Caco-2 (cell line): ENCODE results near the gene PDGFA. TPM values are rescaled to one million over a fixed set of nuclear protein-coding genes. Genes with fewer than 3 reads are reported as not detected.

Experiments
- BruUV-seq: library from RNA; stranded (reverse); fragments of 400-500 nt; replicated peaks from 2 replicates; lab custom pipeline; 2021; lab: Mats Ljungman, UMichigan
- CTCF ChIA-PET: fragments of 300-600 bp; sonication (Branson Sonifier 250); formaldehyde crosslinking; loops from one replicate; lab custom pipeline; 2022; ENCODE audit warnings: antibody characterized with exemption; lab: Charles Lee
- POLR2A ChIA-PET: fragments of 300-600 bp; sonication (Branson Sonifier 250); formaldehyde crosslinking; loops from one replicate; lab custom pipeline; 2022; ENCODE audit warnings: antibody characterized with exemption; lab: Charles Lee
- DNase-seq, 2 experiments: peaks; one replicate each; pipeline versions ENCODE4 v3.0.0 to v3.0.0-alpha.2; 2020 to 2022
- H3K27me3 ChIP-seq: replicated peaks from 2 replicates; pipeline ENCODE4 v1.6.0; 2011; ENCODE audit warnings: low read length; ENCODE audit not compliant: control insufficient read depth, insufficient read depth
- H3K36me3 ChIP-seq: 2 replicates; pipeline ENCODE4 v1.5.1; 2011; ENCODE audit warnings: low read length; ENCODE audit not compliant: control insufficient read depth, insufficient read depth
- H3K4me1 ChIP-seq: fragments of 250-450 bp; sonication (Bioruptor Pico); 2 replicates; pipeline ENCODE4 v1.5.1; 2020; ENCODE audit warnings: mild to moderate bottlenecking
- H3K4me3 ChIP-seq: 2 replicates; pipeline ENCODE4 v1.5.1; 2011; ENCODE audit warnings: low read depth, mild to moderate bottlenecking, control low read depth, low read length
- H3K9me3 ChIP-seq: fragments of 250-450 bp; sonication (Bioruptor Pico); 2 replicates; pipeline ENCODE4 v1.5.1; 2020; ENCODE audit warnings: mild to moderate bottlenecking, moderate library complexity
- H3K27ac Mint-ChIP-seq: one replicate; pipeline ENCODE4 v1.8.0; 2022; ENCODE audit warnings: mixed read lengths; ENCODE audit not compliant: unreplicated experiment
- H3K27me3 Mint-ChIP-seq: one replicate; pipeline ENCODE4 v1.8.0; 2022; ENCODE audit warnings: mixed read lengths; ENCODE audit not compliant: insufficient read depth, unreplicated experiment
- H3K36me3 Mint-ChIP-seq: one replicate; pipeline ENCODE4 v1.8.0; 2022; ENCODE audit warnings: mild to moderate bottlenecking, mixed read lengths; ENCODE audit not compliant: insufficient read depth, unreplicated experiment
- H3K4me1 Mint-ChIP-seq: one replicate; pipeline ENCODE4 v1.8.0; 2022; ENCODE audit warnings: low read depth, mixed read lengths; ENCODE audit not compliant: unreplicated experiment
- H3K4me3 Mint-ChIP-seq: one replicate; pipeline ENCODE4 v1.8.0; 2022; ENCODE audit warnings: mild to moderate bottlenecking, moderate library complexity, mixed read lengths; ENCODE audit not compliant: unreplicated experiment
- H3K9me3 Mint-ChIP-seq: one replicate; pipeline ENCODE4 v1.8.0; 2022; ENCODE audit warnings: mixed read lengths; ENCODE audit not compliant: unreplicated experiment
- CTCF ChIP-seq, 2 experiments: fragments of 200-600 bp in 1 of 2; IDR thresholded peaks; 1 replicate in 1 of 2; 2 replicates in 1 of 2; pipeline versions ENCODE4 v1.5.1 to v1.8.0; 2011 to 2022; ENCODE audit warnings: antibody characterized with exemption in 1 of 2, control low read depth in 1 of 2, inconsistent platforms in 1 of 2, low read depth in 1 of 2, low read length in 1 of 2, mild to moderate bottlenecking in 1 of 2, moderate library complexity in 1 of 2; ENCODE audit not compliant: insufficient read depth in 1 of 2, severe bottlenecking in 1 of 2, unreplicated experiment in 1 of 2
- intact Hi-C: fragments of 100-400 bp; cut with micrococcal nuclease; formaldehyde crosslinking; loops from one replicate; pipeline ENCODE4 v1.10.0; 2022; ENCODE audit not compliant: unreplicated experiment
- total RNA-seq: library from RNA; stranded (reverse); gene quantifications from 2 replicates; pipeline ENCODE4 v1.2.3, GENCODE V29; 2022

The PDGFA gene
- total RNA-seq, 1 experiment from 2014 or later: 78.5 TPM

GRCh38 chr7:472640-472957 lies 47.0 kb downstream of the PDGFA start:
- no peak overlapping the region for H3K27ac Mint-ChIP-seq
- H3K4me3 ChIP-seq: no peak overlapping the region
- no peak for TF ChIP-seq CTCF (IDR thresholded peaks at IDR 0.05; ENCODE audit: insufficient read depth in 1 of 2, low read depth in 1 of 2, low read length in 1 of 2, severe bottlenecking in 1 of 2, unreplicated experiment in 1 of 2)
- no TSS peak for BruUV-seq
- CTCF ChIA-PET: interaction anchor here (0.6 to 1.3 kb wide), 3 partner anchors 23 to 300 kb away, joined by 3 to 5 read pairs (median 5); no protein-coding TSS in a partner anchor
- H3K9me3 Mint-ChIP-seq: peaks cover 15% of the 10 kb centered on the region
- POLR2A ChIA-PET: no interaction called here
- H3K27me3 Mint-ChIP-seq: no peaks in the 10 kb centered on the region
- H3K9me3 ChIP-seq: no peaks in the 10 kb centered on the region
- no peak overlapping the region for H3K4me3 Mint-ChIP-seq
- no peaks in the 10 kb centered on the region for H3K36me3 Mint-ChIP-seq
- H3K36me3 ChIP-seq: no peaks in the 10 kb centered on the region
- no peaks in the 10 kb centered on the region for H3K4me1 Mint-ChIP-seq
- intact Hi-C loops: no loop called here
- no peaks in the 10 kb centered on the region for H3K27me3 ChIP-seq
- H3K4me1 ChIP-seq: peaks cover 24% of the 10 kb centered on the region
- DNase-seq: no peak

- intact Hi-C loops: no loop called here
- H3K27me3 ChIP-seq: no peaks in the 10 kb centered on the region
- no peaks in the 10 kb centered on the region for H3K36me3 ChIP-seq
- DNase-seq: peak in 1 of 2 experiments; percentile 45
- H3K4me1 ChIP-seq: peaks cover 21% of the 10 kb centered on the region
- no peak for TF ChIP-seq CTCF (IDR thresholded peaks at IDR 0.05; ENCODE audit: insufficient read depth in 1 of 2, low read depth in 1 of 2, low read length in 1 of 2, severe bottlenecking in 1 of 2, unreplicated experiment in 1 of 2)
- Mint-ChIP-seq H3K27ac (no peak overlapping the region), H3K4me1 (no peaks in the 10 kb centered on the region), H3K27me3 (no peaks in the 10 kb centered on the region), H3K36me3 (peaks cover 3% of the 10 kb centered on the region), H3K9me3 (peaks cover 17% of the 10 kb centered on the region), H3K4me3 (no peak overlapping the region)
- no peaks in the 10 kb centered on the region for H3K9me3 ChIP-seq
- H3K4me3 ChIP-seq: no peak overlapping the region
- POLR2A ChIA-PET: no interaction called here
- BruUV-seq: no TSS peak
- CTCF ChIA-PET: interaction anchor here (0.6 to 1.3 kb wide), 3 partner anchors 22 to 301 kb away, joined by 3 to 5 read pairs (median 5); no protein-coding TSS in a partner anchor
Observed at GRCh38 chr7:471866-472639, 47.6 kb downstream of the PDGFA start.

- Histone ChIP-seq H3K4me3 (no peak overlapping the region), H3K9me3 (no peaks in the 10 kb centered on the region), H3K4me1 (peaks cover 21% of the 10 kb centered on the region), H3K27me3 (no peaks in the 10 kb centered on the region), H3K36me3 (no peaks in the 10 kb centered on the region)
- POLR2A ChIA-PET: no interaction called here
- CTCF ChIA-PET: no interaction called here
- Mint-ChIP-seq H3K27me3 (no peaks in the 10 kb centered on the region), H3K4me3 (no peak overlapping the region), H3K27ac (no peak overlapping the region), H3K36me3 (peaks cover 6% of the 10 kb centered on the region), H3K9me3 (peaks cover 17% of the 10 kb centered on the region), H3K4me1 (no peaks in the 10 kb centered on the region)
- intact Hi-C loops: no loop called here
- peak in 1 of 2 experiments; percentile 30 for DNase-seq
- BruUV-seq: no TSS peak
- TF ChIP-seq CTCF (IDR thresholded peaks at IDR 0.05; ENCODE audit: insufficient read depth in 1 of 2, low read depth in 1 of 2, low read length in 1 of 2, severe bottlenecking in 1 of 2, unreplicated experiment in 1 of 2): no peak
Observed at GRCh38 chr7:471191-471865, 48.3 kb downstream of the PDGFA start.
